Ovary (tissue), 3 donors: ENCODE data around the gene ST3GAL5.

Experiments used
- EP300 ChIP-seq: sonication (generic); formaldehyde crosslinking; IDR thresholded peaks from one replicate; pipeline ENCODE4 v1.6.1; 2017; ENCODE audit warnings: antibody characterized with exemption
- POLR2A ChIP-seq: fragments of 450-650 bp; IDR thresholded peaks from one replicate; pipeline ENCODE4 v1.6.1; 2017; ENCODE audit warnings: antibody characterized with exemption, mild to moderate bottlenecking, moderate library complexity
- TF ChIP-seq, protein P1 (sequence below), 3 donors: fragments of 450-650 bp in 2 of 3; fragments of 200-600 bp in 1 of 3; IDR thresholded peaks; one replicate each; pipeline versions ENCODE4 v1.5.1 to v1.8.0; 2016 to 2022; ENCODE audit warnings: antibody characterized with exemption in 3 of 3, mild to moderate bottlenecking in 1 of 3
- donor health status: DM: no; HTN: no; CAD: no.

DNA sequence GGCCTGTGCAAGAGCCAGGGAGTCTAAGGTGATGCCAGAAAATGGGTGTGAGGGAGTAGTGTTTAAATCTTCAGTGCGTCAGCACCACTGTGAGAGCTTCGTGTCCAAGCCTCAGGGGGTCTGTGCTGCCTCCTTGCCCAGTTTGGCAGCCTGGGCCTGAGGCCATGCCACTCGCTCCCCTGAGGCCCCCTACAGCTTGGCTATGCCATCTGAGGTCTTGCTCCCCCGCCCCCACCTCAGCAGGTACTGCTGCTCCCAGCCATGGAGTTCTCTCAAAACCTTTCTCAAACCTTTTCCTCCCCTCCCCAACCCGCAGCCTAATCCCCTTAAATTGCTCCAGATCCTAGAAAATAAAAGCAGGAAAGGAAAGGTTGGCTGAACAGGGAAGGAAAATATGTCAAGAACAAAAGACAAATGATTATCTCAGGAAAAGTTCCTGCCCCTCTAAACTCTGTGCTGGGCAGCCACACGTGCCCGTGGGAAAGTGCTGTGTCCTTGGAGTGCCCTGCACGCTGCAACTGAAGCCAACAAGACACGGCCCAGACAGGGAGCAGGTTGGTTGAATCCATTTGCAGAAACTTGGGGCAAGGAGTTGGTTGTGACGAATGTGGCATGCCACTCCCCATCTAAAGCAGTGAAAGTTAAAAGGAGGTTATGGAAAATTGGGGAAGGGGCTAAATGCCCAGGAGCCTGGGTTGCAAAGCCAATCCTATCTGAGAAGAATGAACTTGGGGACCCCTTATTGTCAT lies 73.8 kb downstream of the ST3GAL5 start:
- TF ChIP-seq, protein P1, sequence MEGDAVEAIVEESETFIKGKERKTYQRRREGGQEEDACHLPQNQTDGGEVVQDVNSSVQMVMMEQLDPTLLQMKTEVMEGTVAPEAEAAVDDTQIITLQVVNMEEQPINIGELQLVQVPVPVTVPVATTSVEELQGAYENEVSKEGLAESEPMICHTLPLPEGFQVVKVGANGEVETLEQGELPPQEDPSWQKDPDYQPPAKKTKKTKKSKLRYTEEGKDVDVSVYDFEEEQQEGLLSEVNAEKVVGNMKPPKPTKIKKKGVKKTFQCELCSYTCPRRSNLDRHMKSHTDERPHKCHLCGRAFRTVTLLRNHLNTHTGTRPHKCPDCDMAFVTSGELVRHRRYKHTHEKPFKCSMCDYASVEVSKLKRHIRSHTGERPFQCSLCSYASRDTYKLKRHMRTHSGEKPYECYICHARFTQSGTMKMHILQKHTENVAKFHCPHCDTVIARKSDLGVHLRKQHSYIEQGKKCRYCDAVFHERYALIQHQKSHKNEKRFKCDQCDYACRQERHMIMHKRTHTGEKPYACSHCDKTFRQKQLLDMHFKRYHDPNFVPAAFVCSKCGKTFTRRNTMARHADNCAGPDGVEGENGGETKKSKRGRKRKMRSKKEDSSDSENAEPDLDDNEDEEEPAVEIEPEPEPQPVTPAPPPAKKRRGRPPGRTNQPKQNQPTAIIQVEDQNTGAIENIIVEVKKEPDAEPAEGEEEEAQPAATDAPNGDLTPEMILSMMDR (IDR thresholded peaks at IDR 0.05): no peak
- TF ChIP-seq POLR2A: no peak
- TF ChIP-seq EP300: no peak
